DMS114 treated with DMSO at 0.1 percent for 48 hours (cell line): ENCODE results near the gene HSPBP1.

ENCODE experiments used
- DNase-seq: peaks from one replicate; lab custom pipeline; 2025; ENCODE audit not compliant: unreplicated experiment; lab: John Stamatoyannopoulos, UW

HSPBP1 gene

GRCh38 chr19:55255618-55256423, 24.1 kb downstream of the HSPBP1 start:
- DNase-seq = no peak

- no peak for DNase-seq
These were observed 25.3 kb downstream of the HSPBP1 start for GRCh38 chr19:55254625-55254977.

GRCh38 chr19:55253842-55254624, 25.9 kb downstream of the HSPBP1 start:
- no peak for DNase-seq

- no peak for DNase-seq
These were observed 26.9 kb downstream of the HSPBP1 start for GRCh38 chr19:55252760-55253663.

GRCh38 chr19:55251341-55252081, 28.4 kb downstream of the HSPBP1 start:
- DNase-seq = no peak

- DNase-seq = no peak
These were observed 29.5 kb downstream of the HSPBP1 start for GRCh38 chr19:55250262-55251036.

GRCh38 chr19:55249841-55250240, 30.1 kb downstream of the HSPBP1 start:
- no peak for DNase-seq

GRCh38 chr19:55248704-55249103, 31.2 kb downstream of the HSPBP1 start:
- no peak for DNase-seq

GRCh38 chr19:55248166-55248675, 31.7 kb downstream of the HSPBP1 start:
- no peak for DNase-seq

- no peak for DNase-seq
These were observed 32.2 kb downstream of the HSPBP1 start for GRCh38 chr19:55247621-55248099.

- DNase-seq = no peak
These were observed 33.2 kb downstream of the HSPBP1 start for GRCh38 chr19:55246462-55247451.

- no peak for DNase-seq
These were observed 34.5 kb downstream of the HSPBP1 start for GRCh38 chr19:55245236-55245904.

- DNase-seq = no peak
These were observed 35.8 kb downstream of the HSPBP1 start for GRCh38 chr19:55244004-55244680.

- no peak for DNase-seq
These were observed 37.4 kb downstream of the HSPBP1 start for GRCh38 chr19:55242517-55242916.

GRCh38 chr19:55241935-55242464, 37.9 kb downstream of the HSPBP1 start:
- DNase-seq = no peak

- DNase-seq = no peak
These were observed 38.6 kb downstream of the HSPBP1 start for GRCh38 chr19:55241143-55241934.
